GM19455 (cell line): ENCODE data around the gene MPPED1.

Source experiments
- ATAC-seq: cut with Tn5 transposase; IDR thresholded peaks from one replicate; pipeline ENCODE4 v1.9.1; 2021; ENCODE audit not compliant: unreplicated experiment

The MPPED1 gene

GRCh38 chr22:43535741-43536140 lies 123.9 kb downstream of the MPPED1 start:
- no peak for ATAC-seq

- ATAC-seq, result no peak
Measured at GRCh38 chr22:43537019-43537585, 125.3 kb downstream of the MPPED1 start.

GRCh38 chr22:43539572-43540528 lies 128.0 kb downstream of the MPPED1 start:
- no peak for ATAC-seq

GRCh38 chr22:43540529-43540923 lies 128.7 kb downstream of the MPPED1 start:
- ATAC-seq, result no peak

- ATAC-seq, result no peak
Measured at GRCh38 chr22:43541022-43541421, 129.2 kb downstream of the MPPED1 start.

- no peak for ATAC-seq
Measured at GRCh38 chr22:43541462-43542407, 129.9 kb downstream of the MPPED1 start.

GRCh38 chr22:43542681-43543521 lies 131.1 kb downstream of the MPPED1 start:
- ATAC-seq, result no peak

GRCh38 chr22:43543522-43544288 lies 131.9 kb downstream of the MPPED1 start:
- ATAC-seq, result no peak

GRCh38 chr22:43544289-43544673 lies 132.5 kb downstream of the MPPED1 start:
- no peak for ATAC-seq

- no peak for ATAC-seq
Measured at GRCh38 chr22:43546186-43546585, 134.4 kb downstream of the MPPED1 start.

- ATAC-seq, result no peak
Measured at GRCh38 chr22:43550024-43550620, 138.3 kb downstream of the MPPED1 start.

GRCh38 chr22:43550672-43551071 lies 138.9 kb downstream of the MPPED1 start:
- ATAC-seq, result no peak

- no peak for ATAC-seq
Measured at GRCh38 chr22:43553451-43554258, 141.8 kb downstream of the MPPED1 start.

GRCh38 chr22:43554259-43554636 lies 142.4 kb downstream of the MPPED1 start:
- no peak for ATAC-seq

- ATAC-seq, result no peak
Measured at GRCh38 chr22:43554694-43555365, 143.0 kb downstream of the MPPED1 start.

- no peak for ATAC-seq
Measured at GRCh38 chr22:43555561-43556515, 144.0 kb downstream of the MPPED1 start.
